ENCODE data around the gene TAF12. TPM values are rescaled to one million over a fixed set of nuclear protein-coding genes. Genes with fewer than 3 reads are reported as not detected.
"Not testable (repeated sequence)": the region's sequence is repeated elsewhere in the genome, so short reads cannot be mapped to it uniquely, and the experiment has no call there.

Gene TAF12
- total RNA-seq, 1 experiment from 2014 or later = 33.8 TPM

GRCh38 chr1:28648008-28648473 lies 5.2 kb upstream of the TAF12 start:
- in situ Hi-C loops (cut with HindIII; ENCODE audit: low sequenced_read_pairs) = no loop called here
- DNase-seq (ENCODE audit: low spot score) = peak; percentile 94

- DNase-seq (ENCODE audit: low spot score) = no peak
- in situ Hi-C loops (cut with HindIII; ENCODE audit: low sequenced_read_pairs) = no loop called here
Measured at GRCh38 chr1:28646040-28646439, 3.2 kb upstream of the TAF12 start.

- in situ Hi-C loops (cut with HindIII; ENCODE audit: low sequenced_read_pairs); DNase-seq (ENCODE audit: low spot score): not testable (repeated sequence)
Measured at GRCh38 chr1:28645406-28645805, 2.5 kb upstream of the TAF12 start.

- in situ Hi-C loops (cut with HindIII; ENCODE audit: low sequenced_read_pairs) = no loop called here
- no peak for DNase-seq (ENCODE audit: low spot score)
Measured at GRCh38 chr1:28644494-28644893, 1.6 kb upstream of the TAF12 start.

- in situ Hi-C loops (cut with HindIII; ENCODE audit: low sequenced_read_pairs) = no loop called here
- DNase-seq (ENCODE audit: low spot score) = no peak
Measured at GRCh38 chr1:28642056-28642846, 616 bp downstream of the TAF12 start.

GRCh38 chr1:28640766-28641165 lies 2.1 kb downstream of the TAF12 start:
- in situ Hi-C loops (cut with HindIII; ENCODE audit: low sequenced_read_pairs) = no loop called here
- DNase-seq (ENCODE audit: low spot score) = no peak

GRCh38 chr1:28632560-28632959 lies 10.3 kb downstream of the TAF12 start:
- in situ Hi-C loops (cut with HindIII; ENCODE audit: low sequenced_read_pairs) = no loop called here
- no peak for DNase-seq (ENCODE audit: low spot score)

- in situ Hi-C loops (cut with HindIII; ENCODE audit: low sequenced_read_pairs) = no loop called here
- DNase-seq (ENCODE audit: low spot score) = no peak
Measured at GRCh38 chr1:28631713-28632112, 11.2 kb downstream of the TAF12 start.

- no peak for DNase-seq (ENCODE audit: low spot score)
- in situ Hi-C loops (cut with HindIII; ENCODE audit: low sequenced_read_pairs) = loop anchor here (25.0 kb wide), 1 partner anchor 151 kb away; no protein-coding TSS in a partner anchor
Measured at GRCh38 chr1:28613175-28613574, 29.7 kb downstream of the TAF12 start.

GRCh38 chr1:28606771-28607170 lies 36.1 kb downstream of the TAF12 start:
- in situ Hi-C loops (cut with HindIII; ENCODE audit: low sequenced_read_pairs) = loop anchor here (25.0 kb wide), 1 partner anchor 144 kb away; no protein-coding TSS in a partner anchor
- no peak for DNase-seq (ENCODE audit: low spot score)

- DNase-seq (ENCODE audit: low spot score) = no peak
- in situ Hi-C loops (cut with HindIII; ENCODE audit: low sequenced_read_pairs) = loop anchor here (25.0 kb wide), 1 partner anchor 143 kb away; no protein-coding TSS in a partner anchor
Measured at GRCh38 chr1:28604962-28605361, 37.9 kb downstream of the TAF12 start.

GRCh38 chr1:28604411-28604810 lies 38.5 kb downstream of the TAF12 start:
- in situ Hi-C loops (cut with HindIII; ENCODE audit: low sequenced_read_pairs) = loop anchor here (25.0 kb wide), 1 partner anchor 142 kb away; no protein-coding TSS in a partner anchor
- no peak for DNase-seq (ENCODE audit: low spot score)

- peak; percentile 80 for DNase-seq (ENCODE audit: low spot score)
- in situ Hi-C loops (cut with HindIII; ENCODE audit: low sequenced_read_pairs) = loop anchor here (25.0 kb wide), 1 partner anchor 140 kb away; no protein-coding TSS in a partner anchor
Measured at GRCh38 chr1:28602536-28603439, 40.1 kb downstream of the TAF12 start.

- no peak for DNase-seq (ENCODE audit: low spot score)
- in situ Hi-C loops (cut with HindIII; ENCODE audit: low sequenced_read_pairs) = loop anchor here (25.0 kb wide), 1 partner anchor 139 kb away; no protein-coding TSS in a partner anchor
Measured at GRCh38 chr1:28601696-28602095, 41.2 kb downstream of the TAF12 start.

GRCh38 chr1:28596276-28596675 lies 46.6 kb downstream of the TAF12 start:
- DNase-seq (ENCODE audit: low spot score); in situ Hi-C loops (cut with HindIII; ENCODE audit: low sequenced_read_pairs): not testable (repeated sequence)

- in situ Hi-C loops (cut with HindIII; ENCODE audit: low sequenced_read_pairs) = no loop called here
- no peak for DNase-seq (ENCODE audit: low spot score)
Measured at GRCh38 chr1:28595412-28596191, 47.3 kb downstream of the TAF12 start.

GRCh38 chr1:28594686-28595411 lies 48.0 kb downstream of the TAF12 start:
- DNase-seq (ENCODE audit: low spot score); in situ Hi-C loops (cut with HindIII; ENCODE audit: low sequenced_read_pairs): not testable (repeated sequence)

- in situ Hi-C loops (cut with HindIII; ENCODE audit: low sequenced_read_pairs); DNase-seq (ENCODE audit: low spot score): not testable (repeated sequence)
Measured at GRCh38 chr1:28593988-28594356, 48.9 kb downstream of the TAF12 start.

All from G401 (cell line).